GM21737 (cell line): ENCODE data around the gene CPT1A.

ENCODE experiments used
- ATAC-seq: cut with Tn5 transposase; IDR thresholded peaks from one replicate; pipeline ENCODE4 v1.9.1; 2021; ENCODE audit warnings: mild to moderate bottlenecking, moderate library complexity; ENCODE audit not compliant: unreplicated experiment

Gene CPT1A

DNA sequence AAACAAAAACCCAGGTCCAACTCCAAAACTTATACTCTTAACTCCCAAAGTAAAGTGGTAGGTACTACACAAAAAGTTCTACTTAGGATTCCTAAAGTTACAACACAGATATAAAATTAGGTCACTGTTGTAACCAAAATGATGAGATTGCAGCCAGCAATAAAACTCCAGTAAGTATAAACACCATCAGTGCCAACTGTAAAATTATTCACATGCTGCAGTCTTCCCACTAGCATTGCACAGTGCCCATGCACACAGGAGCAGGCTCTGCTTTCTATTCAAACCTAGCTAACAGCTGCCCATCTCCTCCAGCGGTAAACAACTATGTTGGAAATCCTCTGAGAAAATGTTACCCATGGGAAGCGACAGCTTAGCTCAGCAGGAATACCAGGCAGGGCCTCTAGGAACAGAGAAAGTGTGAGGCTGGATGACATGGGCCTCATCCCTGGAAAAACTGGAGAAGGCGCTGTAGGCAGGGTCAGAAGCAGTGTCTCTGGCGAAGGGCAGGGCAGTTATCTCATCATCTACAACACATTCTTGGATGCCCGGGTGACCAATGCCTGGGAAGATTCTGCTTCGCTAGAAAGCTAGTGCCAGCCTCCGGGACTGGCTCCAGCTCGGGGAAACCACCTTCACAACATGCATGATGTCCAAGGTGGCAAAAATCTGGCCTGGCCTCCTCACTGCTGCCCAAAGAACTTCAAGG, 9.1 kb downstream of the CPT1A start:
- ATAC-seq = no peak

DNA sequence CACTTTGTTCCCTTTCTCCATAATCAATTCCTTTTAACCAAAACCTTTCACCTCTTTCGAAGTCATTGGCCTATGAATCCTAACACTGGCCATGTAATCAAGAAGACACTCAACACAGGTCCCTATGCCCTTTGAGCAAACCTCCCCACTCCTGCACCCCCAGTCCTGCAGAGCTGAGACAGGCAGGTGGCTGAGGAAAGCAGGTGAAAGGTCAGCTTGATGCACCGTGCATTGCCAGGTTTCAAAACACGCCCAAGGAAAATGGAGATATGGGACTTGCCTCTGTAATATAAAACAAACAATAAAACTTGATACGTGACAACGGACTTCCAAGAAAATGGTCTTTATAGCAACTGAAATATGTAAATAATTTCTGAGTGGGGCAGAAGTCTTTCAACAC, 10.6 kb downstream of the CPT1A start:
- no peak for ATAC-seq

DNA sequence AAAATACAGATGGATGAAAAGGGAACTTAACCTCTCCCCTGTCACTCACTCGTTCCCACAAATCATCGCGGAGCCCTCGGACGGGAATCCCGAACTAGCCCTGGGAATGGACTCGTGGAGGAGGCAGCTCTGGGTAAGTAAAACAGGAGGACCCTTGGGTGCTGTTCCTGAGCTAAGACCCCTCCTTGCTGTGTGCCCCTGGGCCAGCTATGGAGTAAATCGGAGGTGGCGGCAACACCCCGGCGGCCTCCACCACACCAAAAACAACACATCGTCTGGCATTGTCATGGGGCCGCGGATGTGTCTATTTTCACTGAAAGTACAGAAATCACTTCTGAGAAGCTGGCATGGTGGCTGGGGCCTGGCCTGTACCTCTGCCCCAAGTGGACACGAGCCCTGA, 12.1 kb downstream of the CPT1A start:
- ATAC-seq = no peak

DNA sequence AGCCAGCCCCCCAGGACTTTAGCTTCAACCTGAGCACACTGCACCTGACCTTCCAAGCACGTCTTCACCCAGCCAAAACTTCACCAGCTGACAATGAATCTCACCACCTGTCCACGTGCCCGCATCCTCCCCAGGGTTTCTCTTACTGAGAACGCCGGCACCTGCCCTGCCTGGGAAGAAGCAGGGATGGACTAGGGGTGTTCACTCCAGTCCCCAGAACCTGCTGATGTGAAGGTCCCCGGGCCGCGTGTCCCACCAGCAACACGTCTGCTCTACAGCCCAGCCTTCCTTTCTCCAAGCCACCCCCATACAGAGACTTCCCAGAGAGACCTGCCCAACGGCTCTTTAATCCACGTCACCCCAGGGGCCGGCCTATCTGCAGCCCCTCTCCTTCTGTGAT, 12.8 kb downstream of the CPT1A start:
- no peak for ATAC-seq

DNA sequence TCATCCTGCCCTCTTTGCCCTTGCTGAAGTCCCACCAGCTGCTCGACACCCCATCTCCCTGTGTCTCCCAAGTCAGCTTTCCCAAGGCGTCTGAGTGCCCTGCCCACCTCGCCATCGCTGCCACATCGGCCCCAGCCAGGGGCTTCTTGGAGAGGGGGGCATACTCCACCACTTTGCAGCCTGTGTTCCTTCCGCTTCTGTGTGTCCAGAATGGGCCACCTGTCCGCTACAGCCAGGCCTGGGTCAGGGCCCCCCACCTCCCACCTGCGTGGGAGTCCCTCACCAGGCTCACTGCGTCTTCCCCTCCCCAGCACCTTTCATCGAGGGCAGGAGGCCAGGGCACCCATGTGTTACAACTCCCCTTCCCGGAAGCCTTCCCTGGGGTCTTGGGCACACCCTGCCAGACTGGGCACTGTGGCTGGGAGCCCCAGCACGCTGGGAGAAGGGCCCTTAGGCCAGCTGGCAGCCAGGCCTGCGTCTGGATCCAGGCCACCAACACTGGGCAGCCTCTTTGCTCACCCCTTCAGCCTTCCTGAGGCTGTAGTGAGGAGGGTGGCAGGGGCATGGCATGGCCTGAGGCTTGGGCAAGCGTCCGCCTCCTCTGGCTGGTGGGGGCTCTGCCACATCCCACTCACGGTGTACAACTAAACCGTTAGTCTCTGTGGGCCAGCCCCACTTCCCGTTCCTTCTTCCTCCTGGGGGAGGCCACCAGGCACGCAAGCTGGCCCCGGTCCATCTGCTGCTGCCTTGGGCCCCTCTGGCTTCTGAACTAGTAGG, 13.4 kb downstream of the CPT1A start:
- ATAC-seq = no peak

GRCh38 chr11:68827733-68828132, 14.0 kb downstream of the CPT1A start:
- ATAC-seq = no peak

- no peak for ATAC-seq
Measured at GRCh38 chr11:68826726-68827125, 15.0 kb downstream of the CPT1A start.

DNA sequence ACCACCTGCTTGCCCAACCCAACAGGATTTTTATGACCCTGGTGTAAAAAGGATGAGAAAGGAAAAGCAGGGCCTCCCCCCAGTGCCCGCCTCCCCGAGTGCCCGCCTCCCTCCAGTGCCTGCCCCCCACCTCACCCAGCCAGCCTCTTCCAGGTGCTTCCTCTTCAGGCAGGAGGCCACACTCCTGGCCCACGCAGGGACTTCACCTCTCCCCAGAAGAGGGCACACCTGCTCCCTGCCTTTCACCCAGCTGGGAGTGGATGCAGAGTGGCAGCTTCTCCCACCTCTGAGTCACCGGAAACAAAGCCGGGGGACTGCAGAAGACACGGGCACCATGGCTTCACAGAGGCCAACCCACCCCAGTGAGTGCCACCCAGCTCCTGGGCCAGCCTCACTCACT, 16.1 kb downstream of the CPT1A start:
- ATAC-seq = no peak

- ATAC-seq = no peak
Measured at GRCh38 chr11:68822546-68822945, 19.2 kb downstream of the CPT1A start.

GRCh38 chr11:68821670-68822069, 20.0 kb downstream of the CPT1A start:
- ATAC-seq = no peak

DNA sequence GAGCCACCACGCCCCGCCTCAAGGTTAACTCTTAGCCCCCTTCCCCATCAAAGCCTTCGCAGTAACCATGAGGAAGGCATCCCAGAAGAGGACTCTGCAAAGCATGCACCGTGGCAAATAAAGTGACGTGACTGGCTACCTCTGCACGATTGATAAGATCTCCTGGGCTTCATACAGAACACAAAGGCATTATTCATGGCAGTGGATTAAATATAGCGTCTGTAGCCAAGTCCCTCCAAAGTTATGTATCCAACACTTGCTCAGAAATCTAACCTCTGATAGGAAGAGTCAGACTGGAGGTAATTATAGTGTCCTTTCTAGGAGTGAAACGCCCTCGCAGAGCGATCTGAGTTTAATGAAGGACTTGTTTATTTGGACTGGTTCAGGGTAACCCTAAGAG, 22.4 kb downstream of the CPT1A start:
- ATAC-seq = no peak

DNA sequence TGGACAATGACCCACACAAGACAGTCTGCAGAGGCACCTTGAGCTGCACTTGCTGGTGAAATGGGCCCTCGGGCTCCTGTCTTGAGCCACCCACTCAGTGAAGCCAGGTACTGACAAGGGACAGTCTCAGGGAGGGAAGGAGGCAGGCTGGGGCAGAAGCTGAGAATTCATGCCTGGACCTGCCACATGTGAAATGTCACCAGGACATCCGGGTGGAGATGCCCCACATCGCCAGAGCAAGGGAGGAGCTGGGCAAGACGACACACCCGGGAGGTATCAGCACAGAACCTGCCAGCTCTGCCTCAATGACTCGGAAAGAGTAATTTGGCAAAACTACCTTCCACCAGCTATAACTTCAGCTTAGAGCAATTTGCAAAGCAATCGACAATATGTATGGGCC, 23.5 kb downstream of the CPT1A start:
- ATAC-seq = no peak

DNA sequence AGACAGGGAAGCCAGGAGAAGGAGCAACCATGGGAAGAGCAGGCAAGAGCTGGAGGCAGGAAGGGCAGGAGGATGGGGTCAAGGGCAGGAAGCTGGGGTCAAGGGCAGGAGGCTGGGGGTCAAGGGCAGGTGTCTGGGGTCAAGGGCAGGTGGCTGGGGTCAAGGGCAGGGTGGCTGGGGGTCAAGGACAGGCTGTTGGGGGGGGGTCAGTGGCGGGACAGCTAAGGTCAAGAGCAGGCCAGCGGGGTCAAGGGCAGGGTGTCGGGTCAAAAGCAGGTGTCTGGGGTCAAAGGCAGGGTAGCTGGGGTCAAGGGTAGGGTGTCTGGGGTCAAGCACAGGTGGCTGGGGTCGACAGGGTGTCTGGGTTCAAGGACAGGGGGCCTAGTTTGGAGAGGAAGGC, 24.2 kb downstream of the CPT1A start:
- ATAC-seq = no peak

GRCh38 chr11:68816917-68817419, 24.7 kb downstream of the CPT1A start:
- no peak for ATAC-seq

DNA sequence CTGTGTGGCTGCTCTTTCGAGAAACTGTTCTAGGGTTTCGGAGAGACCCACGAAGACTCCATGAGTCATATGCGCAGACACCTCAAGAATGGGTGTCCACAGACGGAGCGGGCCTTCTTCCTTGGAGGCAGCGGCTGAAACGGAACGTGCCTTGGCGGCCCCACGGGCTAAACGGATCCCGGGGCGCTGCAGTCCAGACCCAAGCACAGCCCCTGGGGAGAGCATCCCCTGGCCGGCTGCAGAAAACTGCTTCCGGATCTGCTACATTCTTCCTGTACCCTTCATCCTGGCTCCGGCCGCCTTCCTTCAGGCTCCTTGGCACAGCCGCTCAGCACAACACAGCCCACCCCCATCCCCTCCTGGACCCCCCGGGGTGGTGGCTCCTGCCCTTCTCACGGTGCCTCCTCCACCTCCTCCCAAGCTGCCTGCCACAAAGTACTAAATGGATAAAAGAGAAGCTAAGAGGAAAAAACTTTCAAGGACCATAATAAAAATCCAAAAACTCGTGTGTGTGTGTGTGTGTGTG, 25.4 kb downstream of the CPT1A start:
- no peak for ATAC-seq

- no peak for ATAC-seq
Measured at GRCh38 chr11:68813773-68814172, 27.9 kb downstream of the CPT1A start.

DNA sequence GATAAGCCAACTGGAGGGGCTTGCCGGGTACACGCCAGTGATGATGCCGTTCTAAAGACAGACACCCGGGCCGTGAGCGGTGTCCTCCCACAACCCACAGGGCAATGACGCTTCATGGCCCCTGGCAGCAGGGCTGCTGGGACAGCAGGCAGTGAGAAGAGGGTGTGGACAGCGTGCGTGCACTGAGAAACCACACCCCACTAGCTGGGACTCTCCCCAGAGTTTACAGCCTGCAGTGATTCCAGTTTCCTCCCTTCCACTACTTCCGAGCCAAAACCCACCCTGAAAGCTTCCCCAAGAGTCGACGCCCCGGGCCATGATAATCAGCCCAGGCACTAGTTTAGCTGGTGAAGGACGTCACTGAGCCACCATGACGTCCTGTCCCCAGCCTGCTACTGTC, 29.2 kb downstream of the CPT1A start:
- ATAC-seq = no peak

- no peak for ATAC-seq
Measured at GRCh38 chr11:68810164-68810563, 31.6 kb downstream of the CPT1A start.

DNA sequence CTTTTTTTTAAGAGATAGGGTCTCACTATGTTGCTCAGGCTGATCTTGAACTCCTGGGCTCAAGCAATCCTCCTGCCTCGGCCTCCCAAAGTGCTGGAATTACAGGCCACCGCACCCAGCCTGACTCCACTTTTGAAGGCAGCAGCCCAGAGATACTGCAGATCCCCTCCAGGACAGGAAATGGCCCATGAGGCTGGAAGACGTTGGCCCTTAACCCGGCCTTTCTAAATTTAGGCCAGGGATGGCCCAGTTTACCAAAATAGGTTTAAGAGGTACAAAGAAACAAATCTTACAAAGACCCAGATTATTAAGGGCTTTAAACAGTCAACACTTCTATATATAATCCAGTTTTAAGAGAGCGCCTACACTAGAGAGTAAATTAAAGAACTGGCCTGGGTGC, 32.2 kb downstream of the CPT1A start:
- ATAC-seq = no peak

DNA sequence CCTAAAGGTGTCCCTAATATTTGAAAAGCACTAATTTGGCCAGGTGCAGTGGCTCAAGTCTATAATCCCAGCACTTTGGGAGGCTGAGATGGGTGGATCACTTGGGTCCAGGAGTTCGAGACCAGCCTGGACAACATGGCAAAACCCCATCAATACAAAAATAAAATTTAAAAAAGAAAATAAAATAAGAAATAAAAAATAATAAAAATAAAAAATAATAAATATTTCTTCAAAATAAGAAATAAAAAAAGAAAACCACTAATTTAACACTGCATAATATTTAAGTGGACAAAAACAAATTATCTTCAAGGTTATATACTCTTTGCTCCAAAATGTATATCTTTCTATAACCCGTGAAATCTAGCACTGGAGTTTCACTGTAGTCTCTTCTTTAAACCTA, 32.9 kb downstream of the CPT1A start:
- no peak for ATAC-seq

GRCh38 chr11:68806931-68807844, 34.5 kb downstream of the CPT1A start:
- no peak for ATAC-seq
